HG03280 (cell line): ENCODE data around the gene UST.
"Not testable (repeated sequence)": the region's sequence is repeated elsewhere in the genome, so short reads cannot be mapped to it uniquely, and the experiment has no call there.

Experiments
- ATAC-seq: cut with Tn5 transposase; IDR thresholded peaks from one replicate; pipeline ENCODE4 v1.9.1; 2021; ENCODE audit warnings: mild to moderate bottlenecking, moderate library complexity; ENCODE audit not compliant: unreplicated experiment

The UST gene

DNA sequence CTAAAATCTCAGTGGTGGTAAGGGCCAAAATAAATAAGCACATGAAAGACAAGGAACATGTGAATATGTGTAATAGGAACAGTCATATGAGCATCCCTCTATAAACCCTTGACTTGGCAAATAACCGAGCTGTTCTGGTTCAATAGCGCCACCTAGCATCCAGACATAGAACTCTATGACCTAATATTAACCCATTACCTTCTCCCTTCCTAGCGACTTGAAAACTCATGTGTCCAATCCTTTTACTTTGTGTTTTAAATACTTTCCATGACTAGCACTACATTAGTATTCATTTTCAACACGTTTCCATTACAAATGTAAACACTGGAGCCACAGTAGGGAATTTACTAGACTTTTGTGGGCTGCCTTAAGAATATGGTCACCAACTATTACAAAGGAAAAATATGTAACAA is 279.7 kb downstream of the UST start:
- ATAC-seq, result no peak

- ATAC-seq, result no peak
Measured at GRCh38 chr6:149027484-149027883, 280.7 kb downstream of the UST start.

DNA sequence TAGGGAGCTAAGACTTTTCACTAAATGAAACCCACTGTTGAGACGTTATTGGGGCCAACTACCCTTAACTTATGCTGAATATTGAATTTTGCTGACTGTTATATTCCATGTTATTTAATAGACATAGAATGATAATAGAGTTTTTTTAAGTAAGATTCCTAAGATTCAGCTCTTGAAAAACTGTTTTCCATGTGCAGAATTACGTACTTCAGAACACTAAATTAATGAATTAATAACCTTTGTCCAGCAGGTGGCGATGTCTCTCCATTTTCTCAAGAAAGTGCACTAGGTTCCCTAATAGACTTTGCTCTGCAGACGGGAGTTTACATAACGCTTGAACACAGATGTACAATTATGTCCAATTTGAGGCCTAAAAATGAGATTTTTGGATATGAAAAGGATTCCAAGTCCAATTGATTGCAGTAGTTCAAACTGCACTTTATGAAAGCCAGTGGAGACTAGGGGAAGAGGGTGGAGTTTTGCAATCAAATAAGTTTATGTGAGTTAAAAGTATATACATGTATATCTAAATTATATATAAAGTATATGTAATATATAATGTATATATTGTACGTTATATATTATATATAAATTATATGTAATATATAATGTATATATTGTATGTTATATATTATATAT is 282.1 kb downstream of the UST start:
- no peak for ATAC-seq

DNA sequence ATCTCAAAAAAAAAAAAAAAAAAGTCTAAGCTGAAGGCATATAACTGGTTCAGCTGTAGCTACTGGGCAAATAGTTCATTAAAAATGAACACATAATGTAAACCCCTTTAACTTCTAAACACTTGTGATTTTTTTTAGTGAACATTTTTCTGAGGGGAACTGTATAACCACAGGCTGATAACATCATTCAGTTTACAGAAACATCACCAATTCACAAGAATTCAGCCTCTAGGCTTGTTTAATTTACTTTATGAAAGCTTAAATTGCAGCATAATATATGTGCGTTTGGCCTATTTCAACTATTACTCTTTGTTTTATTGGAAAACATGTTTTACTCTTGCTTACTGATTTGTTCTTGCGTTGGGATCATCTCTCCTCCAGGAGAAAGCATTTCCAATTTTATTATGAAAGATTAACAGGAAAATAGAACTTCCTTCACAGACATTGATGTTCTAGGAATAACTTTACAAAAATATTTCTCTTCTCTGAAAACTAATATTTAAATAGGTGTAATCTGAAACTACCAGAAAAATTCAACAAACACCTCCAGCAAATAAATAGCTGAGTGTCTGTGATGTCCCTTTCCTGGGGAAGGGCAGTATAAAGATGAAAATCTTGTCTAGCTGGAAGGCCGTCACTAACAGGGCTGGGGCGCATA is 284.5 kb downstream of the UST start:
- ATAC-seq, result no peak

DNA sequence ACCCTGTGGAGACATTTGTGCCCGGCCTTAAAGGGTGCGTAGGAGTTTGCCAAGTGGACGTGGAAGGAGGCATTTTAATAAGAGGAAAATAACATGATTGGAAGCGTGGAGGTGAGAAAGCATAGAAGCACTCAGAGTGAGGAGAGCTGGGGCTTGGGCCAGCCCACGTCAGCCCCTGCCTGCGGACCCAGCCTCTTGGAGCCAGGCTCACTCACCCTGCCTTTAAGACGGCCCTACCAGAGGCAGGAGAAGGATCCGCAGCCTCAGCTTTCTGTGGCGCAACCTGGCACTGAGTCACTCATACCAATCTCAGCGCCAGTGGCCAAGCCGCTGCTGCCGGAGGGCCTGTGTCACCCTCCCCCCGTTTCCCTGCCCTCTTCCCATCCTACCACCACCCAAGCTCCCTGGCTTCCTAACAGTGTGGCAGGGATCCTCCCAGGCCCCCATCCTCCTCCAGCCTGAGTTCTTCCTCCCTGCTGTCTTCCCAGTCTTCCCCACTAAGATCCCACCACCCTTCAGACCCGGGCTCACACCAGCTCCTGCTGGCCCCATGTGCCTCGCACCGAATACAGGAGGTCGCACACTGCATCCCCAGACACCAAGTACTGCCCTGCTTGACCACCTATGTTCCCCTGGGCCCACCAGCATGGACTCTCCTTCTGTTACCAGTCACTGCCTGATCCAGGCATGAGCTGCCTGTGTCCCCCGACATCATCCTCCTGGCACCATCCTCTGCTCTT is 285.2 kb downstream of the UST start:
- peak; percentile 22 for ATAC-seq

GRCh38 chr6:149032599-149033405 is 286.0 kb downstream of the UST start:
- peak; percentile 53 for ATAC-seq

DNA sequence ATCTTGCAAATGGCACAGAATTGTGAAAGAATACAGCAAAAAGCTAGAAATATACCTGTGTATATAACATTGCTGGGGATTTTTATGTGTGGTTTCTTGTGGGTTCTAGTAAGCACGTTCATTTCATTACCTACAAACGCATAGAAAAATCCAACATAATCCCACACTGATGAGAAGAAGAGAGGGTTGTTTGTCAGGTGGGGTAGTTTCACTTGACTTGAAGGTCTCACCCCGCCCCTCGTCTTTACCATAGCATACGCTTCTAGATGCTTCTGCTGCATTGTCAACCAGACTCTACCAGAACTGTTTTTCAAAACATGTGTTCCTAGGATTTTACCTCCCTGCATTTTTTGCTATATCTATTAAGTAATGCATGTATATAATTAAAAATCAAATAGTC is 286.6 kb downstream of the UST start:
- no peak for ATAC-seq

GRCh38 chr6:149035766-149036165 is 288.9 kb downstream of the UST start:
- no peak for ATAC-seq

DNA sequence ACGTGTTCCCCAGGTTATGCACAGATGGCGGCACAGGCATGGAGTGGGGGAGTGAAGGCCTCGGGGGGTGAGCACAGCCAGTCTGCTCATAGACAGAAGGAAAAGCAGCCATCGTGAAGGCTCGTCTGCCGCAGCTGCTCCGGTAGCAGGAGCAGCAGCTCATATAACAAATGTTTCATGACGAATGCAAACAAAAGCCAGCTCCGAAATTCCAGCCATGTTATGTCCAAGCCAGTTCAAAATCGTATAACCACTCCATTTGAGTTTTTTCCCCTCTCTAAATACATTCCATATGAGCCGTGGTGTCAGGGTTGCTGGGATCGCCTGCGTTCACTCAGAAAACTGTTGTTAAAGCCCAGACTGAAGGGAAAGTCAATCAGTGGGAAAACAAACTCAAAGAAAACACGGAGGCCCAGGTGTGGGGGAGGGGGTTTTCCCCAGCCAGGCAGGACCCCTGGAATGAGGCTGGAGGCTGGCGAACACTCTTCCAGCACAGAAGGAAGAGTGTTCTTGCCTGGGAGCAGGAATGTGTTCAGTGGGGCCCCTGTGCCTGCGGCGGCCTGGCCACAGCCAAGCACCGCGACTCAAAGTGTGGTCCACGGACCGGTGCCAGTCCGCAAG is 290.3 kb downstream of the UST start:
- ATAC-seq, result no peak

GRCh38 chr6:149039025-149039424 is 292.2 kb downstream of the UST start:
- not testable (repeated sequence) for ATAC-seq

GRCh38 chr6:149041953-149042352 is 295.1 kb downstream of the UST start:
- ATAC-seq, result no peak

DNA sequence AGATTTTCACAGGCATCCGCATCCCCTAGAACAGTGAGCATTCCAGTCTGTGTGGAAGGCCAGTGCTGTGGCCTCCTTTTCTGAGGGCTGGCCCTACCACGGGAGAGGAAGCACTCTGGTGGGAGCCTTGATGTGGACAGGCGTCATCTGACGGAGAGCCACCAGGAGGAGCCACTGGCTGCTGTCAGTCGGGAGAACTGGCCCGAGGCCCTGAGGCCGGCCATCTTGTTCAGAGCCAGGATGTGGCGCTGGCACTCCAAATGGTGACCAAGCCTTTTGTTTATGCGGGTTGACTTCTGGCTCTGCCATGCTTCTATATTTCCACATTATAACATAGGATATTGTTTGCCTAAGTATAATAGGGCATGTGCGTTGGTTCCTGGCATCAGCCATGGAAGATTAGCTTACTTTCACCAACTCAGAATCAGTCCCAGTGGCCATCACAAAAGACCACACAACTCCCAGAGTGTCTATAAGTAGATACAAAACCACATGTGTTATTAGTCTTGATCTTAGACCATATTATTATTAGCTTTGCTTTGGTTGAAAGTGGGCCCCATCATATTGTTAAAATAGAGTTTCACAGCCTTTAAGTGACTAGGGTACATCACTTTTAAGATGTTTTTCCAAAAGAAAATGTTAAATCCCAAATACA is 296.8 kb downstream of the UST start:
- no peak for ATAC-seq

- no peak for ATAC-seq
Measured at GRCh38 chr6:149044528-149044927, 297.7 kb downstream of the UST start.

GRCh38 chr6:149045404-149045803 is 298.6 kb downstream of the UST start:
- ATAC-seq, result peak; percentile 77

- no peak for ATAC-seq
Measured at GRCh38 chr6:149046164-149046821, 299.5 kb downstream of the UST start.

- peak; percentile 46 for ATAC-seq
Measured at GRCh38 chr6:149046822-149047246, 300.0 kb downstream of the UST start.

- no peak for ATAC-seq
Measured at GRCh38 chr6:149049230-149049629, 302.4 kb downstream of the UST start.

GRCh38 chr6:149050160-149050559 is 303.3 kb downstream of the UST start:
- no peak for ATAC-seq

DNA sequence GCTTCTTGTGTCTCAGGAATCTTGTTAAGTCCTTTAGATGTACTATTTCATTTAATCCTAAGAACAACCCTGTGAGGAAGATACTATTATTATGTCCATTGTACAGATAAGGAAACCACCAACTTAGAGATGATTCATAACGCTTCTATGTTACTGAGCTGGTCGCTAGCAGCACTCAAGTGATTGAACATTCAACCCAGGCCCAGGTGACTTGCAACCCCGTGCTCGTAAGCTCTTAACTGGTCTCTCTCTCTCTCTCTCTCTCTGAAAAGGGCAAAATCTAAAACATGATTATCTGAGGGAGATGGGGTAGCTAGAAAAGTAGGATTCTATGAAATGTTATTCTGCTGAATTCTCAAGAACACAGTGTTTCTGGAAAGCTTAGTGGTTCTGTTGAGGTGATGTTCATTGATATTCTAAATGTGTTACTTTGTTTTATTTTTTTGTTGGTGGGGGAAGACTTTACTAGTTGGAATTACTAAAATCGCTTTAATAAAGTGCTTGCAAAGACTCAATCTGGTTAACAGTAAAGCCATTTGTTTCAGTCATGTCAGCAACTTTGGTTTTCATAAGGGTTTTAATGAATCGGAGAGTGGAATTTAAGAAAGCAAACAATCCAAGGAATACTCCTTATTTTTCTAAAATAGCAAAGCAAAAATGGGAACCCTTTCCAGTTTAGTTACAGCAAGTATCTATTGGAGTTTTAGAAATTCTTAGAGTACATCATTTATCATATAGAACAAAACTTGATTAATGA is 305.7 kb downstream of the UST start:
- peak; percentile 56 for ATAC-seq
